Esophagus squamous epithelium (tissue), 4 donors: ENCODE results near the gene DGKB.

Experiments
- CTCF ChIP-seq, 6 experiments: fragments of 450-650 bp in 4 of 6; fragments of 200-600 bp in 2 of 6; sonication (generic) in 2 of 6; IDR thresholded peaks; one replicate each; pipeline ENCODE4 v1.5.1; 2016 to 2019; ENCODE audit warnings: antibody characterized with exemption in 6 of 6, mild to moderate bottlenecking in 4 of 6, moderate library complexity in 4 of 6
- POLR2A ChIP-seq, 4 donors: fragments of 450-650 bp; IDR thresholded peaks; one replicate each; pipeline ENCODE4 v1.6.1; 2017; ENCODE audit warnings: antibody characterized with exemption in 4 of 4, mild to moderate bottlenecking in 4 of 4, moderate library complexity in 3 of 4

- no peak for TF ChIP-seq CTCF (IDR thresholded peaks at IDR 0.05)
- no peak for TF ChIP-seq POLR2A (IDR thresholded peaks at IDR 0.05)
Observed at GRCh38 chr7:14747701-14748100, 154.8 kb downstream of the DGKB start.
